HG03060 (cell line): ENCODE measurements around the gene TNFAIP8.

Experiments
- ATAC-seq: cut with Tn5 transposase; IDR thresholded peaks from one replicate; pipeline ENCODE4 v1.9.1; 2021; ENCODE audit warnings: low read depth, moderate number of reproducible peaks; ENCODE audit not compliant: unreplicated experiment

TNFAIP8 gene

GRCh38 chr5:119389288-119390030 lies 33.6 kb downstream of the TNFAIP8 start:
- no peak for ATAC-seq

- ATAC-seq: no peak
Measured at GRCh38 chr5:119390404-119390803, 34.6 kb downstream of the TNFAIP8 start.

GRCh38 chr5:119393201-119393691 lies 37.4 kb downstream of the TNFAIP8 start:
- no peak for ATAC-seq

GRCh38 chr5:119393746-119394145 lies 37.9 kb downstream of the TNFAIP8 start:
- ATAC-seq: no peak

- ATAC-seq: peak; percentile 38
Measured at GRCh38 chr5:119395080-119395836, 39.4 kb downstream of the TNFAIP8 start.

- ATAC-seq: no peak
Measured at GRCh38 chr5:119396030-119396664, 40.3 kb downstream of the TNFAIP8 start.

- ATAC-seq: peak; percentile 38
Measured at GRCh38 chr5:119397518-119398380, 41.9 kb downstream of the TNFAIP8 start.

GRCh38 chr5:119398727-119399466 lies 43.1 kb downstream of the TNFAIP8 start:
- ATAC-seq: no peak

- ATAC-seq: no peak
Measured at GRCh38 chr5:119400245-119400644, 44.4 kb downstream of the TNFAIP8 start.

GRCh38 chr5:119402081-119402480 lies 46.3 kb downstream of the TNFAIP8 start:
- ATAC-seq: no peak

GRCh38 chr5:119402555-119402954 lies 46.7 kb downstream of the TNFAIP8 start:
- ATAC-seq: no peak

- ATAC-seq: no peak
Measured at GRCh38 chr5:119404033-119404432, 48.2 kb downstream of the TNFAIP8 start.

- no peak for ATAC-seq
Measured at GRCh38 chr5:119405419-119405818, 49.6 kb downstream of the TNFAIP8 start.

GRCh38 chr5:119406551-119407110 lies 50.8 kb downstream of the TNFAIP8 start:
- no peak for ATAC-seq

- ATAC-seq: no peak
Measured at GRCh38 chr5:119409235-119409815, 53.5 kb downstream of the TNFAIP8 start.

GRCh38 chr5:119410448-119411159 lies 54.8 kb downstream of the TNFAIP8 start:
- no peak for ATAC-seq

- ATAC-seq: peak; percentile 51
Measured at GRCh38 chr5:119411361-119412278, 55.8 kb downstream of the TNFAIP8 start.
